Stimulated activated naive CD8-positive, alpha-beta T cell treated with anti-CD3 and anti-CD28 coated beads, Interleukin-15, Interleukin-2, amounts not matched to agents 100 U/mL and 50 U/mL, for 24 hours (primary cell): Measurements from ENCODE around the gene SHB.
A peak's percentile ranks its signal among the peaks of the same experiment; 100 is the strongest.
"Not testable (repeated sequence)": the region's sequence is repeated elsewhere in the genome, so short reads cannot be mapped to it uniquely, and the experiment has no call there.

Experiments
- ATAC-seq: fragments of 150-1000 bp; cut with Tn5 transposase; one replicate; pipeline ENCODE4 v1.10.0; 2021
- DNase-seq: peaks from one replicate; pipeline ENCODE4 v3.0.0; 2021

Gene SHB

GRCh38 chr9:37967014-37967760 lies 101.8 kb downstream of the SHB start:
- DNase-seq (no peak), ATAC-seq (no peak)

- no peak for DNase-seq
- no peak for ATAC-seq
Observed at GRCh38 chr9:37966412-37967013, 102.5 kb downstream of the SHB start.

GRCh38 chr9:37965676-37966345 lies 103.2 kb downstream of the SHB start:
- DNase-seq, result not testable (repeated sequence)
- ATAC-seq, result peak; percentile 89

- DNase-seq, result no peak
- no peak for ATAC-seq
Observed at GRCh38 chr9:37965116-37965515, 103.9 kb downstream of the SHB start.

GRCh38 chr9:37964740-37965081 lies 104.3 kb downstream of the SHB start:
- no peak for DNase-seq
- ATAC-seq, result no peak

- DNase-seq (no peak), ATAC-seq (peak; percentile 59)
Observed at GRCh38 chr9:37963936-37964739, 104.9 kb downstream of the SHB start.

GRCh38 chr9:37961351-37961750 lies 107.7 kb downstream of the SHB start:
- ATAC-seq (no peak), DNase-seq (no peak)

GRCh38 chr9:37960631-37961030 lies 108.4 kb downstream of the SHB start:
- DNase-seq (no peak), ATAC-seq (no peak)

- DNase-seq (no peak), ATAC-seq (no peak)
Observed at GRCh38 chr9:37959976-37960375, 109.1 kb downstream of the SHB start.

- DNase-seq (no peak), ATAC-seq (no peak)
Observed at GRCh38 chr9:37958154-37958553, 110.9 kb downstream of the SHB start.

- no peak for ATAC-seq
- no peak for DNase-seq
Observed at GRCh38 chr9:37957664-37957953, 111.4 kb downstream of the SHB start.

GRCh38 chr9:37956904-37957663 lies 111.9 kb downstream of the SHB start:
- DNase-seq (no peak), ATAC-seq (no peak)

- DNase-seq (no peak), ATAC-seq (no peak)
Observed at GRCh38 chr9:37956423-37956820, 112.6 kb downstream of the SHB start.

- ATAC-seq (no peak), DNase-seq (no peak)
Observed at GRCh38 chr9:37955781-37956422, 113.1 kb downstream of the SHB start.

- no peak for DNase-seq
- peak; percentile 4 for ATAC-seq
Observed at GRCh38 chr9:37954581-37954981, 114.4 kb downstream of the SHB start.

- ATAC-seq (peak; percentile 85), DNase-seq (peak; percentile 58)
Observed at GRCh38 chr9:37953775-37954437, 115.1 kb downstream of the SHB start.

GRCh38 chr9:37953206-37953774 lies 115.7 kb downstream of the SHB start:
- no peak for DNase-seq
- no peak for ATAC-seq

- ATAC-seq (no peak), DNase-seq (no peak)
Observed at GRCh38 chr9:37952731-37953130, 116.3 kb downstream of the SHB start.

- no peak for ATAC-seq
- no peak for DNase-seq
Observed at GRCh38 chr9:37951671-37952449, 117.2 kb downstream of the SHB start.

GRCh38 chr9:37950561-37950960 lies 118.5 kb downstream of the SHB start:
- ATAC-seq, result no peak
- no peak for DNase-seq
